ENCODE data around the gene RB1.

Gene RB1

GRCh38 chr13:48377857-48378256, 74.3 kb downstream of the RB1 start:
- no peak overlapping the region for H3K4me3 ChIP-seq (replicated peaks; ENCODE audit: low read depth, low read length)
- DNase-seq (ENCODE audit: low read depth): no peak
- TF ChIP-seq, protein P1, sequence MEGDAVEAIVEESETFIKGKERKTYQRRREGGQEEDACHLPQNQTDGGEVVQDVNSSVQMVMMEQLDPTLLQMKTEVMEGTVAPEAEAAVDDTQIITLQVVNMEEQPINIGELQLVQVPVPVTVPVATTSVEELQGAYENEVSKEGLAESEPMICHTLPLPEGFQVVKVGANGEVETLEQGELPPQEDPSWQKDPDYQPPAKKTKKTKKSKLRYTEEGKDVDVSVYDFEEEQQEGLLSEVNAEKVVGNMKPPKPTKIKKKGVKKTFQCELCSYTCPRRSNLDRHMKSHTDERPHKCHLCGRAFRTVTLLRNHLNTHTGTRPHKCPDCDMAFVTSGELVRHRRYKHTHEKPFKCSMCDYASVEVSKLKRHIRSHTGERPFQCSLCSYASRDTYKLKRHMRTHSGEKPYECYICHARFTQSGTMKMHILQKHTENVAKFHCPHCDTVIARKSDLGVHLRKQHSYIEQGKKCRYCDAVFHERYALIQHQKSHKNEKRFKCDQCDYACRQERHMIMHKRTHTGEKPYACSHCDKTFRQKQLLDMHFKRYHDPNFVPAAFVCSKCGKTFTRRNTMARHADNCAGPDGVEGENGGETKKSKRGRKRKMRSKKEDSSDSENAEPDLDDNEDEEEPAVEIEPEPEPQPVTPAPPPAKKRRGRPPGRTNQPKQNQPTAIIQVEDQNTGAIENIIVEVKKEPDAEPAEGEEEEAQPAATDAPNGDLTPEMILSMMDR (IDR thresholded peaks at IDR 0.05; ENCODE audit: low read length, missing control alignments): no peak

DNA sequence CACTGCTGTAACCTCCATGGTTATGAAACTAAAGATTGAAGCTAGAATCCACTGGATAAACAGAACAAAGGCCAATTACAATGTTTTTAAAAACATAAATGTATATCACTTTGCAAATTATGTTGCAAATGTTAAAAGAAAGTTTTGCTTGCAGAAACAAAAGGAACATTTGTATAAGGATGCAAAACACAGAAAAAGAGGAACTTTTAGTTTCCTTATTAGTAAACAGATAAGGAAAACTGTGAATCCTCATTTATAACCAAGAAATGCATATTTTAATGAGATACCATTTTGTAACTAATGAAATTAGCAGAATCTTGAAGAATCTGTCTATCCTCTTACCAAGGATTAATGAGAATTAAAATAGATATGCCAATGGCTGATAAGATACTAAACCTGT, 77.0 kb downstream of the RB1 start:
- TF ChIP-seq, protein P1 (IDR thresholded peaks at IDR 0.05; ENCODE audit: low read length, missing control alignments): no peak
- no peak for DNase-seq (ENCODE audit: low read depth)
- no peak overlapping the region for H3K4me3 ChIP-seq (replicated peaks; ENCODE audit: low read depth, low read length)

DNA sequence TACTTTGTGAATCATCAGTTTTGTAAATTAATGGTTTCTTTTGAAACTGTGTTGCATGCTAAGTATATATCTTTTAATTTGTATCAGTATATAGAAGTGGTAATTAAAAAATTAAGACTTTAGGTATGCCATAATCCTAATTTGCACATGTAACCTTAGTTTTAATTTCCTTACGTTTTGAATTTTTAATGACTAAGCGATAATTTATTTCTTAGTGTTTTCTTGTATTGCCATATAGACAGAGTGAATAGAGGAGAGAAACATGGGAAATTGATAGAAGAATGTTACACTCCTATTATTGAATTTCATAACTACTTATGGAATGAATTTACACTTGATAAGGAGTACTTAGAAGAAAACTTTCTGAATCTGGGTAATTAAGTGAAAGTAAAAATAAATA, 79.8 kb downstream of the RB1 start:
- no peak for DNase-seq (ENCODE audit: low read depth)
- H3K4me3 ChIP-seq (replicated peaks; ENCODE audit: low read depth, low read length): no peak overlapping the region
- TF ChIP-seq, protein P1 (IDR thresholded peaks at IDR 0.05; ENCODE audit: low read length, missing control alignments): no peak

DNA sequence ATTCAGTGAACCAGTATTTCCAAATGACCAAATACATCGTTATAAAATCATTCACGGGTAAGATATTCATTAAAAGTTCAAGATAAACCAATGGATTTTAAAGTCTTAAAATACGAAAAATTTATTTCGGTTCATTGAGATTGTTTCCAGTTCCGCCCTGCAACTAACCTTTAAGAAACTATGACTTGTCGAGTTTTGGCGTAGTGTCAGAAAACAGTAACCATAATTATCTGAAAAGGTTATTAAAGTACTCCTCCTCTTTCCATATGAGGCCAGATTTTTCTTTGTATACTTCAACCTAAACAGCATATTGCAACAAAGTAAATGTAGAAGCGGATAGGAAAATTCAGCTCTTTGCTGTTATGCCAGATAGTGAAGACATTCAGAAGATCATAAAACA, 83.3 kb downstream of the RB1 start:
- TF ChIP-seq, protein P1 (IDR thresholded peaks at IDR 0.05; ENCODE audit: low read length, missing control alignments): no peak
- DNase-seq (ENCODE audit: low read depth): no peak
- H3K4me3 ChIP-seq (replicated peaks; ENCODE audit: low read depth, low read length): no peak overlapping the region

DNA sequence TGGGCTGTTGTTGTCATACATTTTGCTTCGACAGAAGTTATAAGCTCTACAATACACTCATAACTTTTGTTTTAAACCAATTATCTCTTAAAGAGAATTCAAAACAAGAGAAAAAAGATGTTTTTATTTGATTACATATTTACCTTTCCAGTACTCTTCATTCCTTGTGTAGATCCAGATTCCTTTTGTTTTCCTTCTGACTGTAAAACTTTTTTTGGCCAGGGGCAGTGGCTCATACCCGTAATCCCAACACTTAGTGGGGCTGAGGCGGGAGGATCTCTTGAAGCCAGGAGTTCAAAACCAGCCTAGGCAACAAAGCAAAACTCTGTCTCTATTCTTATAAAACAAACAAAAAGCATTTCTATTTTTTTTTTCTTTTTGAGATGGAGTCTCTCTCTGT, 87.7 kb downstream of the RB1 start:
- no peak overlapping the region for H3K4me3 ChIP-seq (replicated peaks; ENCODE audit: low read depth, low read length)
- TF ChIP-seq, protein P1 (IDR thresholded peaks at IDR 0.05; ENCODE audit: low read length, missing control alignments): no peak
- DNase-seq (ENCODE audit: low read depth): no peak

DNA sequence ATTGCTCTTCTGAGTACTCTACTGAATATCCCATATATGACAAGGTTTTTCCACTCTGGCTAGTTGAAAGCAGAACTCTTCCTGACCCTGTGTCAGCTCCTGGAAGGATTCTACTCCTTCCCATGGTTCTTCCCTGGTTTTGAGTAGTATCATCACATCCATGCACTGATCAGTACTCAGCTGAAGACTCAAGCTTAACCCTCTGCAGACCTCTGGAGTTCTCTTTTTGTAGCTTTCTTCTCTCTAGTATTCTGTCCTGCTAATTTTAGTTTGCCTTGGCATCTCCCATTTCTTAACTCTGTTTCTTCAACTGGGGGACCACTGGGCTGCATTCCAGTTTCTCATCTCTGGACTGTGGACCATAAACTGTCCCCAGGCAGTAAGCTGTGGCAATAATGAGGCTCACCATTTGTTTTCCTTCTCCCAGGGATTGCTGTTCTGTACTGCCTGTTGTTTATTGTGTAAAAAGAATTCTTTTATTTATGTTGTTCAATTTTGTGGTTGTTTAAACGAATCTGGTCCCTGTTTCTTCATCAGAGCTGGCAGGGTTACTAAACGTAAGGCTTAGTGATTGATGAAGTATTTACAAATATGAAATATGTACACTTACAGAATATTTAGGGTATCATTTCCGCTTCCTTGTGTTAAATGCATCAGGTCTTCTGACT, 89.6 kb downstream of the RB1 start:
- TF ChIP-seq, protein P1 (IDR thresholded peaks at IDR 0.05; ENCODE audit: low read length, missing control alignments): no peak
- no peak for DNase-seq (ENCODE audit: low read depth)
- no peak overlapping the region for H3K4me3 ChIP-seq (replicated peaks; ENCODE audit: low read depth, low read length)

GRCh38 chr13:48393698-48394085, 90.1 kb downstream of the RB1 start:
- no peak for DNase-seq (ENCODE audit: low read depth)
- no peak overlapping the region for H3K4me3 ChIP-seq (replicated peaks; ENCODE audit: low read depth, low read length)
- TF ChIP-seq, protein P1 (IDR thresholded peaks at IDR 0.05; ENCODE audit: low read length, missing control alignments): no peak

Data from fibroblast of pulmonary artery (primary cell).